ENCODE measurements around the gene HIVEP3.

HIVEP3 gene

DNA sequence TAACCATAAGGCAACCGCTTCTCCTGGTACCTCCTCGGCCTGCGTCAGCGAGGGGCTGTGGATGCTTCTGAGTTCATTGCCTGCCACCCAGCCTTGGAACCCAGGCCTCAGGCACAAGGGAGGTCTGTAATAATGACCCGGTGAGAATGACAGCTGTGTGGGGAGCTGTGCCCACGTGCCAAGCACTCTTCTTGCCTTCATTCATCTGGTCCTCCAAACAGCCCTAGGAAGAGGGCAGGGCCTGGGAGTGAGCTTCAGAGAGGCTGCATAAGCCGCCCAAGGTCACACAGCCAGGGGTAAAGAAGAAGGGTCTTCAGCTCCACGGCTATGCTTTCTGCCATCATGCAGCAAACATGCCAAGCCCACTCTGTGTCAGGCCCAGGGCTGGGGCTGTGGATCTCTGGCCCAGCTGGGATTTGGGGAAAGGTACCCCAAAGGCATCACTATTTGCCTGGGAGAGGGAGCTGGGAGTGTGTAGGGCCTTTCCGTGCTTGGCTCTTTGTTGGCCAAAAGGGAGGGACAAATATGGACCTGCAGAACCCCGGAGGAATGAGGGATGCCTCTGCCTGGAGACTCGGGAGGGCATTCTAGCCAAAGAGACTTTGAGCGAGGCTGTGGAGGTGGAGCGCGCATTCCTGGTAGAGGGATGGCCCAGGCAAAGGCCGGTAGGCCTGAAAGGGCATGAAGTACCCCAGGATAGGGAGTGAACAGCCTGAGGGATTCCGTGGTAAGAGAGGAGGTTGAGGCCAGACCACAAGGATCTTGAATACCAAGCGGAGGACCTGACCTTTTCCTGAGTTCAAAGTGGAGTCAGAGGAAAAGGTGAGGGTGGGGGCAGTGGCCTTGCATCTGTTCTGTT, 424.1 kb downstream of the HIVEP3 start:
- no peak overlapping the region for H3K27ac ChIP-seq (ENCODE audit: low read length)

DNA sequence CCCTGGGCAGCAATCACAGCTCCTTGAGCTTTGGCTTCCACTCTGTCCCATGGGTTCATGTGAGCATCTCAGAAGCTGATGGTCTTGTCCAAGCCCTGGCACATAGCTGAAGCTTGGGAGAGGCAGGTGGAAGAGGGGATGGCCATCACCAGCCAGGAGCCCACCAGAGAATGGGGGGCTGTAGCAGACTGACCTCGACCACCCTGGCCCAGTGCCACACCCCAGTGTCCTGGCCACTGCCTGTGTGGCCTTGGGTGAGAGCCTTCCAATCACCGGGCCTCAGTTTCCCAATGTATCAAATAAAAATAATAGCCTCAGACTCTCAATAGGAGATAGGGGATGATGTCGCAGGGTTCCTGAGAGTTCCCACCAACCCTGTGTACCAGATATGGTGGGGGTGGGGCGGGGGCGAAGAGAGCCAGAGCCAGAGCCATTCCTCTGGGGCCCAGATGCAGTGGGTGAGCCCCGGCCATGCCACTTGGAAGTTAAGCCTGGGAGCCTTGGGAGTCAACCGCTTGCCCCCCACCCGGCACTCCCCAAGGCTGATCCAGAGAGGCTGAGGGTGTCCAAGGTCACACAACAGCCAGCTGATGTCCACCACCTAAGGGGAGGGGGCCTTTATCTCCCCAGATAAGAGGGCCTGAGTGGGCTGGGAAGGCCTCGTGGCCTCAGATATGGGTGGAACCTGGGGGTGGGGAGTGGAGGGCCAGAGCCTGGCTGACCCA, 424.9 kb downstream of the HIVEP3 start:
- H3K36me3 ChIP-seq (ENCODE audit: insufficient read depth, low read length), result no peaks in the 10 kb centered on the region
- H2AFZ ChIP-seq (ENCODE audit: low read depth, low read length), result no peak overlapping the region
- no peak overlapping the region for H3K9ac ChIP-seq (ENCODE audit: low read depth, low read length)
- peaks cover under 1% of the 10 kb centered on the region; the same call in 1 of the 2 replicates for H4K20me1 ChIP-seq (ENCODE audit: insufficient read depth, low read length)
- no peak overlapping the region for H3K4me3 ChIP-seq (ENCODE audit: low read depth in 1 of 2, low read length in 2 of 2)
- no peaks in the 10 kb centered on the region for H3K9me3 ChIP-seq (ENCODE audit: insufficient read depth, low read length, severe bottlenecking)
- no peaks in the 10 kb centered on the region for H3K79me2 ChIP-seq (ENCODE audit: insufficient read depth, low read length)
- no peaks in the 10 kb centered on the region for H3K4me1 ChIP-seq (ENCODE audit: insufficient read depth, low read length)
- ATAC-seq (ENCODE audit: insufficient read depth, low read depth) (no peak), DNase-seq (no peak)
- H3K4me2 ChIP-seq (ENCODE audit: insufficient read depth, low read length), result no peak overlapping the region
- no peaks in the 10 kb centered on the region for H3K27me3 ChIP-seq (ENCODE audit: insufficient read depth, low read length, poor library complexity)
- TF ChIP-seq, protein P1, sequence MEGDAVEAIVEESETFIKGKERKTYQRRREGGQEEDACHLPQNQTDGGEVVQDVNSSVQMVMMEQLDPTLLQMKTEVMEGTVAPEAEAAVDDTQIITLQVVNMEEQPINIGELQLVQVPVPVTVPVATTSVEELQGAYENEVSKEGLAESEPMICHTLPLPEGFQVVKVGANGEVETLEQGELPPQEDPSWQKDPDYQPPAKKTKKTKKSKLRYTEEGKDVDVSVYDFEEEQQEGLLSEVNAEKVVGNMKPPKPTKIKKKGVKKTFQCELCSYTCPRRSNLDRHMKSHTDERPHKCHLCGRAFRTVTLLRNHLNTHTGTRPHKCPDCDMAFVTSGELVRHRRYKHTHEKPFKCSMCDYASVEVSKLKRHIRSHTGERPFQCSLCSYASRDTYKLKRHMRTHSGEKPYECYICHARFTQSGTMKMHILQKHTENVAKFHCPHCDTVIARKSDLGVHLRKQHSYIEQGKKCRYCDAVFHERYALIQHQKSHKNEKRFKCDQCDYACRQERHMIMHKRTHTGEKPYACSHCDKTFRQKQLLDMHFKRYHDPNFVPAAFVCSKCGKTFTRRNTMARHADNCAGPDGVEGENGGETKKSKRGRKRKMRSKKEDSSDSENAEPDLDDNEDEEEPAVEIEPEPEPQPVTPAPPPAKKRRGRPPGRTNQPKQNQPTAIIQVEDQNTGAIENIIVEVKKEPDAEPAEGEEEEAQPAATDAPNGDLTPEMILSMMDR (IDR thresholded peaks at IDR 0.05; ENCODE audit: borderline replicate concordance, extremely low read depth, low read length, poor library complexity, severe bottlenecking), result no peak
- TF ChIP-seq EZH2 (IDR thresholded peaks at IDR 0.05; ENCODE audit: borderline replicate concordance, low read depth, low read length, severe bottlenecking), result no peak
- no peak overlapping the region for H3K27ac ChIP-seq (ENCODE audit: low read length)

More for the DNA sequence above, 424.1 kb downstream of the HIVEP3 start:
- DNase-seq (no peak), ATAC-seq (ENCODE audit: insufficient read depth, low read depth) (no peak)
- no peaks in the 10 kb centered on the region for H3K9me3 ChIP-seq (ENCODE audit: insufficient read depth, low read length, severe bottlenecking)
- no peak overlapping the region for H2AFZ ChIP-seq (ENCODE audit: low read depth, low read length)
- no peaks in the 10 kb centered on the region for H3K4me1 ChIP-seq (ENCODE audit: insufficient read depth, low read length)
- no peaks in the 10 kb centered on the region for H3K79me2 ChIP-seq (ENCODE audit: insufficient read depth, low read length)
- no peak overlapping the region for H3K4me3 ChIP-seq (ENCODE audit: low read depth in 1 of 2, low read length in 2 of 2)
- TF ChIP-seq, protein P1 (IDR thresholded peaks at IDR 0.05; ENCODE audit: borderline replicate concordance, extremely low read depth, low read length, poor library complexity, severe bottlenecking), result no peak
- no peak for TF ChIP-seq EZH2 (IDR thresholded peaks at IDR 0.05; ENCODE audit: borderline replicate concordance, low read depth, low read length, severe bottlenecking)
- no peaks in the 10 kb centered on the region for H3K36me3 ChIP-seq (ENCODE audit: insufficient read depth, low read length)
- H3K9ac ChIP-seq (ENCODE audit: low read depth, low read length), result no peak overlapping the region
- H3K27me3 ChIP-seq (ENCODE audit: insufficient read depth, low read length, poor library complexity), result no peaks in the 10 kb centered on the region
- H3K4me2 ChIP-seq (ENCODE audit: insufficient read depth, low read length), result no peak overlapping the region
- H4K20me1 ChIP-seq (ENCODE audit: insufficient read depth, low read length), result peaks cover 3% of the 10 kb centered on the region; the same call in 1 of the 2 replicates

GRCh38 chr1:41493117-41493536, 425.6 kb downstream of the HIVEP3 start:
- no peak overlapping the region for H3K9ac ChIP-seq (ENCODE audit: low read depth, low read length)
- TF ChIP-seq, protein P1 (IDR thresholded peaks at IDR 0.05; ENCODE audit: borderline replicate concordance, extremely low read depth, low read length, poor library complexity, severe bottlenecking), result no peak
- no peak for TF ChIP-seq EZH2 (IDR thresholded peaks at IDR 0.05; ENCODE audit: borderline replicate concordance, low read depth, low read length, severe bottlenecking)
- no peak overlapping the region for H3K27ac ChIP-seq (ENCODE audit: low read length)
- H3K27me3 ChIP-seq (ENCODE audit: insufficient read depth, low read length, poor library complexity), result no peaks in the 10 kb centered on the region
- H3K9me3 ChIP-seq (ENCODE audit: insufficient read depth, low read length, severe bottlenecking), result no peaks in the 10 kb centered on the region
- no peaks in the 10 kb centered on the region; the same call in 1 of the 2 replicates for H4K20me1 ChIP-seq (ENCODE audit: insufficient read depth, low read length)
- no peak overlapping the region for H2AFZ ChIP-seq (ENCODE audit: low read depth, low read length)
- no peaks in the 10 kb centered on the region for H3K79me2 ChIP-seq (ENCODE audit: insufficient read depth, low read length)
- no peak for ATAC-seq (ENCODE audit: insufficient read depth, low read depth)
- no peaks in the 10 kb centered on the region for H3K4me1 ChIP-seq (ENCODE audit: insufficient read depth, low read length)
- no peaks in the 10 kb centered on the region for H3K36me3 ChIP-seq (ENCODE audit: insufficient read depth, low read length)
- no peak overlapping the region for H3K4me3 ChIP-seq (ENCODE audit: low read depth in 1 of 2, low read length in 2 of 2)
- DNase-seq, result no peak
- no peak overlapping the region for H3K4me2 ChIP-seq (ENCODE audit: insufficient read depth, low read length)

All from DND-41 (cell line).